Vagina (tissue), 2 donors: ENCODE results near the gene PIP4K2A.

Experiments used
- POLR2A ChIP-seq, 2 donors: fragments of 450-650 bp; IDR thresholded peaks; one replicate each; pipeline ENCODE4 v1.6.1; 2017; ENCODE audit warnings: antibody characterized with exemption in 2 of 2, mild to moderate bottlenecking in 2 of 2, moderate library complexity in 2 of 2
- POLR2AphosphoS5 ChIP-seq, 2 donors: sonication (generic); formaldehyde crosslinking; IDR thresholded peaks; one replicate each; pipeline ENCODE4 v1.9.0; 2017; ENCODE audit warnings: antibody characterized with exemption in 2 of 2, mild to moderate bottlenecking in 2 of 2, low read depth in 1 of 2; ENCODE audit not compliant: insufficient read depth in 1 of 2
- TF ChIP-seq, protein P1 (sequence below), 3 experiments: fragments of 450-650 bp in 2 of 3; fragments of 200-600 bp in 1 of 3; sonication (generic) in 1 of 3; IDR thresholded peaks; one replicate each; pipeline ENCODE4 v1.5.1; 2017 to 2019; ENCODE audit warnings: antibody characterized with exemption in 3 of 3, mild to moderate bottlenecking in 2 of 3, moderate library complexity in 2 of 3

DNA sequence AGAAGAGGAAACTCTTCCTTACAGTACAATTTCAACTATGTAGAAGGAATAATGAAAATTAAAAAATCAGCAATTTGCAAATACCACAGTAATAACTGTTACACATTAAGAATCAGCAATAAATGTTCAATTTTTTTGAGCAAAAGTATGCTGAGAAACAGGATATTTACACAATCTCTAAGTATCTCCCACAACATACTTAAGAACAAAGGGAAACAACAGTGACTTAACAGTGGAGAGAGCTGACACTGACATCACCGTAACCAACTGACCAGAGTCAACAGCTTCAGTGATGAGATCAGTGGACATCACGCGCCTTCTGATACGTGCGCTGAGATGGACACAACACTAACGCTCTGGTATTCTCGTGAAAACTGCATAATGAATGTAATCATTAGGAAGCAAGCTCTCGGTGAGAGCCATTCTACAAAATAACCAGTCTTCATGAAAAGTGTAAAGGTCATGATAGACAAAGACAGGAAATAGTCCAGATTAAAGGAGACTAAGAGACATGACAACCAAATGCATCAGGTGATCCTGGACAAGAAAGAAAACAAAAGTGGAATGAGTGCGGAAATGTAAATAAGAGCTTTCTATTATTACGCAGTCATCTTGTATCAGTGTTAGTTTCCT is 82.6 kb downstream of the PIP4K2A start:
- TF ChIP-seq, protein P1, sequence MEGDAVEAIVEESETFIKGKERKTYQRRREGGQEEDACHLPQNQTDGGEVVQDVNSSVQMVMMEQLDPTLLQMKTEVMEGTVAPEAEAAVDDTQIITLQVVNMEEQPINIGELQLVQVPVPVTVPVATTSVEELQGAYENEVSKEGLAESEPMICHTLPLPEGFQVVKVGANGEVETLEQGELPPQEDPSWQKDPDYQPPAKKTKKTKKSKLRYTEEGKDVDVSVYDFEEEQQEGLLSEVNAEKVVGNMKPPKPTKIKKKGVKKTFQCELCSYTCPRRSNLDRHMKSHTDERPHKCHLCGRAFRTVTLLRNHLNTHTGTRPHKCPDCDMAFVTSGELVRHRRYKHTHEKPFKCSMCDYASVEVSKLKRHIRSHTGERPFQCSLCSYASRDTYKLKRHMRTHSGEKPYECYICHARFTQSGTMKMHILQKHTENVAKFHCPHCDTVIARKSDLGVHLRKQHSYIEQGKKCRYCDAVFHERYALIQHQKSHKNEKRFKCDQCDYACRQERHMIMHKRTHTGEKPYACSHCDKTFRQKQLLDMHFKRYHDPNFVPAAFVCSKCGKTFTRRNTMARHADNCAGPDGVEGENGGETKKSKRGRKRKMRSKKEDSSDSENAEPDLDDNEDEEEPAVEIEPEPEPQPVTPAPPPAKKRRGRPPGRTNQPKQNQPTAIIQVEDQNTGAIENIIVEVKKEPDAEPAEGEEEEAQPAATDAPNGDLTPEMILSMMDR (IDR thresholded peaks at IDR 0.05) = no peak
- TF ChIP-seq POLR2A (IDR thresholded peaks at IDR 0.05) (no peak), POLR2AphosphoS5 (IDR thresholded peaks at IDR 0.05; ENCODE audit: insufficient read depth in 1 of 2, low read depth in 1 of 2) (no peak)
